GM12874 (cell line): ENCODE data around the gene IL20.

ENCODE experiments used
- CTCF ChIP-seq: IDR thresholded peaks from 2 replicates; pipeline ENCODE4 v1.5.1; 2011; ENCODE audit warnings: low read depth, mild to moderate bottlenecking, control low read depth, low read length, moderate library complexity; ENCODE audit not compliant: insufficient read depth

The IL20 gene

GRCh38 chr1:206880314-206880713, 14.9 kb downstream of the IL20 start:
- TF ChIP-seq CTCF: no peak

GRCh38 chr1:206882555-206882954, 17.1 kb downstream of the IL20 start:
- peak; percentile 18; the same call in 1 of the 2 replicates for TF ChIP-seq CTCF

GRCh38 chr1:206883160-206883559, 17.7 kb downstream of the IL20 start:
- TF ChIP-seq CTCF: no peak

- TF ChIP-seq CTCF: no peak
These were observed 18.5 kb downstream of the IL20 start for GRCh38 chr1:206883876-206884275.

- no peak for TF ChIP-seq CTCF
These were observed 20.1 kb downstream of the IL20 start for GRCh38 chr1:206885341-206886060.

- TF ChIP-seq CTCF: no peak
These were observed 21.4 kb downstream of the IL20 start for GRCh38 chr1:206886831-206887230.

- no peak for TF ChIP-seq CTCF
These were observed 22.3 kb downstream of the IL20 start for GRCh38 chr1:206887701-206888100.
